A549 (cell line): Measurements from ENCODE around the gene TOGARAM2. TPM values are rescaled to one million over a fixed set of nuclear protein-coding genes. Genes with fewer than 3 reads are reported as not detected.

ENCODE experiments used
- ATAC-seq, 2 experiments: fragments of 200-7000 bp in 1 of 2; fragments of >200 bp in 1 of 2; cut with Nextera tagmentation in 1 of 2; cut with Tn5 transposase in 1 of 2; 3 replicates each; pipeline versions ENCODE4 v1.8.0 to v1.9.1; 2018 to 2020; ENCODE audit warnings: mild to moderate bottlenecking in 1 of 2, moderate library complexity in 1 of 2
- CTCF ChIA-PET: fragments of 300-600 bp; sonication (Branson Sonifier 250); formaldehyde crosslinking; extraction: SDS; loops from one replicate; lab custom pipeline; 2021; ENCODE audit warnings: antibody characterized with exemption, inconsistent platforms; lab: Yijun Ruan, JAX
- POLR2A ChIA-PET: fragments of 350-600 bp; formaldehyde crosslinking; extraction: SDS; loops from one replicate; lab custom pipeline; 2021; ENCODE audit warnings: antibody characterized with exemption, inconsistent platforms; lab: Yijun Ruan, JAX
- DNase-seq, 2 experiments: peaks; one replicate each; pipeline versions ENCODE4 v3.0.0 to v3.0.0-alpha.2; 2011 to 2016; ENCODE audit warnings: low read depth in 1 of 2, low spot score in 1 of 2
- FAIRE-seq: peaks from 2 replicates; lab custom pipeline; 2011; peaks lifted over from hg19 to GRCh38; lab: Jason Lieb, UNC
- H3K27ac ChIP-seq, 2 experiments: fragments of >200 bp; sonication (Bioruptor Twin); formaldehyde crosslinking; 3 replicates each; pipeline ENCODE4 v1.5.1; 2016 to 2017
- H3K4me1 ChIP-seq: fragments of >200 bp; sonication (Bioruptor Twin); formaldehyde crosslinking; 3 replicates; pipeline ENCODE4 v1.6.1; 2016
- H3K4me2 ChIP-seq: fragments of >200 bp; sonication (Bioruptor Twin); formaldehyde crosslinking; 3 replicates; pipeline ENCODE4 v1.6.1; 2016
- H3K4me3 ChIP-seq: fragments of >200 bp; sonication (Bioruptor Twin); formaldehyde crosslinking; 3 replicates; pipeline ENCODE4 v1.5.1; 2016
- H3K9me3 ChIP-seq: fragments of >200 bp; sonication (Bioruptor Twin); formaldehyde crosslinking; 3 replicates; pipeline ENCODE4 v1.6.1; 2016
- BHLHE40 ChIP-seq: IDR thresholded peaks from 2 replicates; pipeline ENCODE4 v1.6.1; 2012; ENCODE audit warnings: low read depth, low read length, inconsistent platforms
- CEBPB ChIP-seq, 2 experiments: fragments of >200 bp in 1 of 2; sonication (Bioruptor Twin) in 1 of 2; formaldehyde crosslinking in 1 of 2; IDR thresholded peaks; 2 replicates each; pipeline ENCODE4 v1.6.1; 2012 to 2016
- EHMT2 ChIP-seq: fragments of 200-600 bp; sonication (generic); IDR thresholded peaks from 2 replicates; pipeline ENCODE4 v1.6.1; 2016; ENCODE audit warnings: antibody characterized with exemption, low read depth, mild to moderate bottlenecking, moderate library complexity
- EP300 ChIP-seq, 2 experiments: fragments of >200 bp; sonication (Bioruptor Twin); formaldehyde crosslinking; IDR thresholded peaks; 2 replicates in 1 of 2; 3 replicates in 1 of 2; pipeline ENCODE4 v1.6.1; 2016 to 2017
- FOSB ChIP-seq: fragments of 250-450 bp; sonication (Bioruptor Pico); IDR thresholded peaks from 2 replicates; pipeline ENCODE4 v1.5.0; 2020; ENCODE audit warnings: mild to moderate bottlenecking, moderate library complexity
- HES2 ChIP-seq: fragments of >200 bp; sonication (Bioruptor Twin); formaldehyde crosslinking; IDR thresholded peaks from 2 replicates; pipeline ENCODE4 v1.6.1; 2016
- HMGXB4 ChIP-seq: fragments of 250-450 bp; sonication (Bioruptor Pico); IDR thresholded peaks from 2 replicates; pipeline ENCODE4 v1.5.0; 2021; ENCODE audit warnings: mild to moderate bottlenecking, moderate library complexity, borderline replicate concordance
- KDM5A ChIP-seq: fragments of 200-600 bp; sonication (generic); IDR thresholded peaks from 2 replicates; pipeline ENCODE4 v1.6.1; 2016; ENCODE audit warnings: antibody characterized with exemption, mild to moderate bottlenecking
- MAFK ChIP-seq: fragments of 450-650 bp; IDR thresholded peaks from 2 replicates; pipeline ENCODE4 v1.6.1; 2014; ENCODE audit not compliant: partially characterized antibody
- MAZ ChIP-seq: fragments of 150-350 bp; IDR thresholded peaks from 2 replicates; pipeline ENCODE4 v1.6.1; 2014; ENCODE audit warnings: antibody characterized with exemption, low read depth, low read length, borderline replicate concordance
- NFE2L2 ChIP-seq: fragments of 150-350 bp; conservative IDR thresholded peaks from 2 replicates; pipeline ENCODE4 v1.6.1; 2014; ENCODE audit warnings: low read length
- NPAS2 ChIP-seq: fragments of 250-450 bp; sonication (Bioruptor Pico); IDR thresholded peaks from 2 replicates; pipeline ENCODE4 v1.8.0; 2022; ENCODE audit warnings: mild to moderate bottlenecking, moderate library complexity, borderline replicate concordance
- NR3C1 ChIP-seq: fragments of >200 bp; sonication (Bioruptor Twin); formaldehyde crosslinking; IDR thresholded peaks from 3 replicates; pipeline ENCODE4 v1.6.1; 2017
- POLR2A ChIP-seq: IDR thresholded peaks from 2 replicates; pipeline ENCODE4 v1.6.1; 2012; ENCODE audit warnings: mild to moderate bottlenecking, low read length
- POLR2AphosphoS2 ChIP-seq: conservative IDR thresholded peaks from 2 replicates; pipeline ENCODE4 v1.6.1; 2012; ENCODE audit warnings: low read length, improper control_type of control experiment, inconsistent platforms
- SREBF2 ChIP-seq: fragments of 450-650 bp; IDR thresholded peaks from 2 replicates; pipeline ENCODE4 v1.6.1; 2014; ENCODE audit warnings: mild to moderate bottlenecking, moderate library complexity
- TFCP2L1 ChIP-seq: fragments of 250-450 bp; sonication (Bioruptor Pico); IDR thresholded peaks from 2 replicates; pipeline ENCODE4 v1.5.0; 2021; ENCODE audit warnings: mild to moderate bottlenecking
- TP53 ChIP-seq: fragments of 250-450 bp; sonication (Bioruptor Pico); IDR thresholded peaks from 2 replicates; pipeline ENCODE4 v1.5.0; 2021; ENCODE audit warnings: mild to moderate bottlenecking, moderate library complexity
- ZC3H11A ChIP-seq: fragments of 450-650 bp; IDR thresholded peaks from 2 replicates; pipeline ENCODE4 v1.6.1; 2014; ENCODE audit warnings: antibody characterized with exemption, mild to moderate bottlenecking
- ZFP36 ChIP-seq: fragments of 450-650 bp; IDR thresholded peaks from 2 replicates; pipeline ENCODE4 v1.6.1; 2014; ENCODE audit warnings: borderline replicate concordance; ENCODE audit not compliant: partially characterized antibody
- WGBS: methylation state at CpG from one replicate; pipeline ENCODE4 v1.1.6; 2017; ENCODE audit errors: missing lambda C conversion rate; 5-methylcytosine and 5-hydroxymethylcytosine counted together
- polyA plus RNA-seq, 4 experiments: library from polyadenylated mRNA; depleted of rRNA in 3 of 4; stranded (reverse); fragments of >200 nt; fragmentation: RNase III in 1 of 4; extraction: RNeasy Plus Mini Kit Qiagen cat#74134 plus additional on column Dnase treatment in 1 of 4; gene quantifications; 2 replicates in 3 of 4; 3 replicates in 1 of 4; pipeline ENCODE4 v1.2.3, GENCODE V29; 2011 to 2017
- TF ChIP-seq, protein P1 (sequence below): IDR thresholded peaks from 2 replicates; pipeline ENCODE4 v1.6.1; 2012
- TF ChIP-seq, protein P2 (sequence below): fragments of >200 bp; sonication (Bioruptor Twin); formaldehyde crosslinking; IDR thresholded peaks from 3 replicates; pipeline ENCODE4 v1.6.1; 2016
- TF ChIP-seq, protein P3 (sequence below): fragments of 450-650 bp; IDR thresholded peaks from 2 replicates; pipeline ENCODE4 v1.6.1; 2014; ENCODE audit warnings: antibody characterized with exemption

TOGARAM2 gene
- polyA plus RNA-seq, 2 of the 4 experiments (the other 2 are of a cell fraction) = 0.14 to 0.35 TPM

DNA sequence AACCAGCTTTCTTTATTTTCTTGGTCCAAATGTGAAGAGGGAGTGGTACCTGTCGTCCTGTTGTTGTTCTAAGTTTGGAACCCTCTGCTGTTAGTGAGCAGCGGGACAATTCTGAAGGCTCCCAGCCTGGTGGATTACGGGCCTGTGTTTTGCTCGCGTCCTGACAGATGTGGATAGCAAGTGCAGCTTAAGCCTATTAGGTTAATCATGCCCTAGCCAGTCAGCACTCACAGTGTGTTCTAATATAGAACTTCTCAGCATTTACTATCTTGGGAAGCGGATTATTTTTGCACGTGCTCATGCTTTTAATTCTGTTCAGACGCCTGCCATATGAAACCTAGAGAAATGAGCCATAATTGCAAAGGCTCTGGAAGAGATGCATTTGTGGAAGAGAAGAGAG lies 93.3 kb downstream of the TOGARAM2 start, which contains the start of gene PCARE:
TSS of gene PCARE (minus strand) at position 113 of the 400 bp plus-strand sequence. CDS start 262 bp downstream, outside the sequence.
- POLR2A ChIA-PET = no interaction called here
- FAIRE-seq = no peak
- CTCF ChIA-PET = interaction anchor here (1.0 to 2.1 kb wide), 4 partner anchors 9 to 122 kb away, joined by 3 to 7 read pairs (median 4); no protein-coding TSS in a partner anchor
- Histone ChIP-seq H3K27ac (no peak within 1 kb of the TSS), H3K4me2 (no peak within 1 kb of the TSS)
- ATAC-seq = no peak
- 82% methylated on average over 8 of the region's 8 CpGs for WGBS
- no peak for TF ChIP-seq BHLHE40
- TF ChIP-seq, protein P1, sequence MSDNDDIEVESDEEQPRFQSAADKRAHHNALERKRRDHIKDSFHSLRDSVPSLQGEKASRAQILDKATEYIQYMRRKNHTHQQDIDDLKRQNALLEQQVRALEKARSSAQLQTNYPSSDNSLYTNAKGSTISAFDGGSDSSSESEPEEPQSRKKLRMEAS = no peak
- no peak for TF ChIP-seq NFE2L2
- TF ChIP-seq POLR2AphosphoS2 = no peak
- TF ChIP-seq MAFK = no peak
- TF ChIP-seq KDM5A = no peak
- no peak for TF ChIP-seq CEBPB (IDR thresholded peaks at IDR 0.05)
- TF ChIP-seq EHMT2 = no peak
- TF ChIP-seq, protein P2, sequence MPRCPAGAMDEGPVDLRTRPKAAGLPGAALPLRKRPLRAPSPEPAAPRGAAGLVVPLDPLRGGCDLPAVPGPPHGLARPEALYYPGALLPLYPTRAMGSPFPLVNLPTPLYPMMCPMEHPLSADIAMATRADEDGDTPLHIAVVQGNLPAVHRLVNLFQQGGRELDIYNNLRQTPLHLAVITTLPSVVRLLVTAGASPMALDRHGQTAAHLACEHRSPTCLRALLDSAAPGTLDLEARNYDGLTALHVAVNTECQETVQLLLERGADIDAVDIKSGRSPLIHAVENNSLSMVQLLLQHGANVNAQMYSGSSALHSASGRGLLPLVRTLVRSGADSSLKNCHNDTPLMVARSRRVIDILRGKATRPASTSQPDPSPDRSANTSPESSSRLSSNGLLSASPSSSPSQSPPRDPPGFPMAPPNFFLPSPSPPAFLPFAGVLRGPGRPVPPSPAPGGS = no peak
- no peak for TF ChIP-seq MAZ
- no peak for TF ChIP-seq NPAS2
- no peak for TF ChIP-seq POLR2A
- no peak for TF ChIP-seq TP53 (CRISPR knock-in tag)
- no peak for TF ChIP-seq FOSB (CRISPR knock-in tag)
- no peak for TF ChIP-seq SREBF2
- TF ChIP-seq EP300 (IDR thresholded peaks at IDR 0.05) = no peak
- TF ChIP-seq, protein P3, sequence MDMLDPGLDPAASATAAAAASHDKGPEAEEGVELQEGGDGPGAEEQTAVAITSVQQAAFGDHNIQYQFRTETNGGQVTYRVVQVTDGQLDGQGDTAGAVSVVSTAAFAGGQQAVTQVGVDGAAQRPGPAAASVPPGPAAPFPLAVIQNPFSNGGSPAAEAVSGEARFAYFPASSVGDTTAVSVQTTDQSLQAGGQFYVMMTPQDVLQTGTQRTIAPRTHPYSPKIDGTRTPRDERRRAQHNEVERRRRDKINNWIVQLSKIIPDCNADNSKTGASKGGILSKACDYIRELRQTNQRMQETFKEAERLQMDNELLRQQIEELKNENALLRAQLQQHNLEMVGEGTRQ = no peak
- TF ChIP-seq, all 56 proteins: peak for 0
- DNase-seq = no peak
- Histone ChIP-seq H3K4me3 (no peak within 1 kb of the TSS), H3K4me1 (no peaks in the 10 kb centered on the region), H3K9me3 (peaks cover 5% of the 10 kb centered on the region; the same call in 2 of the 3 replicates)

- FAIRE-seq = no peak
- TF ChIP-seq ZC3H11A = no peak
- TF ChIP-seq HMGXB4 (CRISPR knock-in tag) = no peak
- TF ChIP-seq ZFP36 = no peak
- no peak for TF ChIP-seq TFCP2L1 (CRISPR knock-in tag)
- no peak for TF ChIP-seq HES2
- TF ChIP-seq, protein P3 = no peak
- TF ChIP-seq NR3C1 = no peak
- no peak for TF ChIP-seq BHLHE40
- no peak for TF ChIP-seq NPAS2
- TF ChIP-seq, all 56 proteins: peak for 0
- no peak for DNase-seq
- no peak overlapping the region for H3K4me2 ChIP-seq
- WGBS = 65% methylated on average over 14 of the region's 14 CpGs
- H3K9me3 ChIP-seq = peaks cover 19% of the 10 kb centered on the region
- no peak overlapping the region for H3K4me3 ChIP-seq
- POLR2A ChIA-PET = interaction anchor here (0.6 kb wide), 1 partner anchor 36 kb away, joined by 3 read pairs; no protein-coding TSS in a partner anchor
- no peak for ATAC-seq
- CTCF ChIA-PET = interaction anchor here (0.7 to 2.1 kb wide), 6 partner anchors 8 to 266 kb away, joined by 3 to 7 read pairs (median 3); no protein-coding TSS in a partner anchor
- no peak overlapping the region for H3K27ac ChIP-seq
- H3K4me1 ChIP-seq = no peaks in the 10 kb centered on the region
Observed at GRCh38 chr2:29075894-29076705, 95.0 kb downstream of the TOGARAM2 start.
